Prostate gland (tissue), 2 donors: ENCODE measurements around the gene RDH13. TPM values are rescaled to one million over a fixed set of nuclear protein-coding genes. Genes with fewer than 3 reads are reported as not detected.
"Not testable (repeated sequence)": the region's sequence is repeated elsewhere in the genome, so short reads cannot be mapped to it uniquely, and the experiment has no call there.

Experiments
- DNase-seq: peaks from one replicate; pipeline ENCODE4 v3.0.0-alpha.2; 2019; ENCODE audit warnings: low spot score
- H3K27ac ChIP-seq, 2 donors: fragments of 200-600 bp; sonication (generic); 2 replicates each; pipeline ENCODE4 v1.5.1; 2017 to 2019
- H3K27me3 ChIP-seq: fragments of 200-600 bp; sonication (generic); replicated peaks from 2 replicates; pipeline ENCODE4 v1.5.1; 2019; ENCODE audit not compliant: insufficient read depth
- H3K36me3 ChIP-seq, 2 donors: fragments of 200-600 bp; sonication (generic); 1 replicate in 1 of 2; 2 replicates in 1 of 2; pipeline versions ENCODE4 v1.5.1 to v1.8.1; 2017 to 2019
- H3K4me1 ChIP-seq: fragments of 200-600 bp; sonication (generic); replicated peaks from 2 replicates; pipeline ENCODE4 v1.5.1; 2019
- H3K4me3 ChIP-seq, 2 donors: fragments of 200-600 bp; sonication (generic); 2 replicates each; pipeline ENCODE4 v1.5.1; 2017 to 2019
- H3K9me3 ChIP-seq: fragments of 200-600 bp; sonication (generic); 2 replicates; pipeline ENCODE4 v1.5.1; 2017
- CTCF ChIP-seq, 4 experiments: fragments of 200-600 bp in 2 of 4; fragments of 450-650 bp in 2 of 4; sonication (generic) in 2 of 4; IDR thresholded peaks; 1 replicate in 3 of 4; 2 replicates in 1 of 4; pipeline ENCODE4 v1.5.1; 2016 to 2019; ENCODE audit warnings: antibody characterized with exemption in 4 of 4, mild to moderate bottlenecking in 2 of 4, moderate library complexity in 2 of 4
- POLR2A ChIP-seq: fragments of 450-650 bp; IDR thresholded peaks from one replicate; pipeline ENCODE4 v1.6.1; 2016; ENCODE audit warnings: antibody characterized with exemption, mild to moderate bottlenecking
- POLR2AphosphoS5 ChIP-seq: sonication (generic); formaldehyde crosslinking; IDR thresholded peaks from one replicate; pipeline ENCODE4 v1.6.1; 2017; ENCODE audit warnings: antibody characterized with exemption
- WGBS: methylation state at CpG from one replicate; pipeline ENCODE4 v1.1.5; 2018; 5-methylcytosine and 5-hydroxymethylcytosine counted together
- intact Hi-C: fragments of 100-400 bp; cut with DNase I; formaldehyde crosslinking; loops from one replicate; pipeline ENCODE4 v1.14.2; 2022
- total RNA-seq, 2 donors: library from RNA; depleted of rRNA; stranded (reverse); fragments of >200 nt; gene quantifications; one replicate each; pipeline ENCODE4 v1.1.0, GENCODE V29; 2016

The RDH13 gene
- total RNA-seq, 2 donors from 2014 or later = 29.8 to 32.8 TPM

GRCh38 chr19:55005684-55006488 lies 57.1 kb downstream of the RDH13 start:
- DNase-seq = no peak

GRCh38 chr19:55000761-55001160 lies 62.2 kb downstream of the RDH13 start:
- Histone ChIP-seq H3K9me3 (no peaks in the 10 kb centered on the region), H3K27me3 (no peaks in the 10 kb centered on the region), H3K36me3 (no peaks in the 10 kb centered on the region), H3K4me1 (no peaks in the 10 kb centered on the region), H3K4me3 (no peak overlapping the region), H3K27ac (no peak overlapping the region)
- 71% methylated on average over 5 of the region's 5 CpGs for WGBS
- no peak for DNase-seq
- TF ChIP-seq POLR2A = no peak
- no peak for TF ChIP-seq CTCF (IDR thresholded peaks at IDR 0.05)
- TF ChIP-seq POLR2AphosphoS5 = no peak
- intact Hi-C loops = no loop called here

More at GRCh38 chr19:55005684-55006488, 57.1 kb downstream of the RDH13 start:
- no peak overlapping the region for H3K27ac ChIP-seq
- H3K4me3 ChIP-seq = peak overlapping the region; percentile 26 to 28
- no peaks in the 10 kb centered on the region for H3K4me1 ChIP-seq
- whole genome bisulfite sequencing = 63% methylated on average over 10 of the region's 10 CpGs
- intact Hi-C loops = no loop called here
- no peaks in the 10 kb centered on the region for H3K36me3 ChIP-seq
- TF ChIP-seq POLR2A (peak; percentile 26), POLR2AphosphoS5 (peak; percentile 76), CTCF (IDR thresholded peaks at IDR 0.05) (no peak)
- no peaks in the 10 kb centered on the region for H3K9me3 ChIP-seq
- no peaks in the 10 kb centered on the region for H3K27me3 ChIP-seq

GRCh38 chr19:54998751-54999239 lies 64.2 kb downstream of the RDH13 start:
- H3K27me3 ChIP-seq = not testable (repeated sequence)

GRCh38 chr19:54995561-54995960 lies 67.4 kb downstream of the RDH13 start:
- H3K36me3 ChIP-seq = no peaks in the 10 kb centered on the region
- WGBS = 78% methylated on average over 3 of the region's 3 CpGs

More at GRCh38 chr19:54998751-54999239, 64.2 kb downstream of the RDH13 start:
- H3K27ac ChIP-seq, intact Hi-C loops, H3K4me3 ChIP-seq, H3K4me1 ChIP-seq, DNase-seq, H3K9me3 ChIP-seq, H3K36me3 ChIP-seq: not testable (repeated sequence)
- WGBS = 85% methylated on average over 20 of the region's 23 CpGs

More at GRCh38 chr19:54995561-54995960, 67.4 kb downstream of the RDH13 start:
- Histone ChIP-seq H3K9me3 (no peaks in the 10 kb centered on the region), H3K27me3 (no peaks in the 10 kb centered on the region), H3K4me1 (no peaks in the 10 kb centered on the region), H3K4me3 (no peak overlapping the region), H3K27ac (no peak overlapping the region)
- intact Hi-C loops = no loop called here
- TF ChIP-seq CTCF (IDR thresholded peaks at IDR 0.05) (no peak), POLR2AphosphoS5 (no peak), POLR2A (no peak)
- DNase-seq = no peak

Other genes with a start within 250 kb of the RDH13 start
- not detected for gene KIR3DL1, start 246.7 kb downstream of the RDH13 start, total RNA-seq
- gene KIR2DS4, start 230.5 kb downstream of the RDH13 start, total RNA-seq = 1 to 10 TPM in 1 of 2 donors, not detected in 1; 1.4 TPM
- gene KIR3DL2, start 212.7 kb downstream of the RDH13 start, total RNA-seq = not detected
- gene FCAR, start 188.9 kb downstream of the RDH13 start, total RNA-seq = not detected
- gene NCR1, start 157.0 kb downstream of the RDH13 start, total RNA-seq = under 1 TPM in 1 of 2 donors, not detected in 1; 0.34 TPM
- gene NLRP7, start 115.6 kb downstream of the RDH13 start, total RNA-seq = 1 to 10 TPM in 1 of 2 donors, not detected in 1; 7.6 TPM
- gene NLRP2, start 96.8 kb downstream of the RDH13 start, total RNA-seq = 10 to 100 TPM; 18.5 to 22.4 TPM
- gene GP6, start 24.9 kb downstream of the RDH13 start, total RNA-seq = under 1 TPM; 0.23 to 0.27 TPM
- gene EPS8L1, start 12.7 kb upstream of the RDH13 start, total RNA-seq = 10 to 100 TPM; 36.8 to 62.8 TPM
- gene PPP1R12C, start 54.5 kb upstream of the RDH13 start, total RNA-seq = 100 to 1,000 TPM in 1 of 2 donors, 10 to 100 TPM in 1; 67.8 to 164 TPM
- 10 to 100 TPM in 1 of 2 donors, 1 to 10 TPM in 1; 8.5 to 87.9 TPM for gene TNNT1, start 86.1 kb upstream of the RDH13 start, total RNA-seq
- 10 to 100 TPM in 1 of 2 donors, not detected in 1; 12.4 TPM for gene TNNI3, start 94.6 kb upstream of the RDH13 start, total RNA-seq
- gene DNAAF3, start 103.5 kb upstream of the RDH13 start, total RNA-seq = 10 to 100 TPM in 1 of 2 donors, under 1 TPM in 1; 0.55 to 16.1 TPM
- gene SYT5, start 117.1 kb upstream of the RDH13 start, total RNA-seq = 1 to 10 TPM in 1 of 2 donors, not detected in 1; 4.3 TPM
- 1 to 10 TPM in 1 of 2 donors, not detected in 1; 4.0 TPM for gene PTPRH, start 146.4 kb upstream of the RDH13 start, total RNA-seq
- 10 to 100 TPM in 1 of 2 donors, 1 to 10 TPM in 1; 1.5 to 10.8 TPM for gene TMEM86B, start 165.6 kb upstream of the RDH13 start, total RNA-seq
- gene PPP6R1, start 195.9 kb upstream of the RDH13 start, total RNA-seq = 100 to 1,000 TPM in 1 of 2 donors, 10 to 100 TPM in 1; 49.5 to 112 TPM
- 10 to 100 TPM; 33.6 to 36.0 TPM for gene HSPBP1, start 217.0 kb upstream of the RDH13 start, total RNA-seq
- gene BRSK1, start 220.8 kb upstream of the RDH13 start, total RNA-seq = 10 to 100 TPM in 1 of 2 donors, 1 to 10 TPM in 1; 1.4 to 10.9 TPM